ENCODE results near the gene ORM1. TPM values are rescaled to one million over a fixed set of nuclear protein-coding genes. Genes with fewer than 3 reads are reported as not detected.

ORM1 gene
- total RNA-seq, 4 donors from 2014 or later: 1.6 TPM; not detected in 3

GRCh38 chr9:114302727-114303126, 20.2 kb upstream of the ORM1 start:
- H3K27me3 ChIP-seq: peaks cover 5% of the 10 kb centered on the region
- 65% methylated on average over 6 of the region's 6 CpGs; no CpG with 5 or more reads in 1 of the 2 donors for WGBS, 2 donors (ENCODE audit: low coverage in 1 of 2)
- no peak for ATAC-seq
- TF ChIP-seq CTCF (IDR thresholded peaks at IDR 0.05) (no peak), EP300 (IDR thresholded peaks at IDR 0.05) (no peak), POLR2A (IDR thresholded peaks at IDR 0.05) (no peak), POLR2AphosphoS5 (IDR thresholded peaks at IDR 0.05) (no peak)
- H3K36me3 ChIP-seq: peaks cover 0 to 17% of the 10 kb centered on the region in 2 donors
- H3K4me1 ChIP-seq: peaks cover 0 to 10% (median 0%) of the 10 kb centered on the region in 3 donors
- no peaks in the 10 kb centered on the region for H3K9me3 ChIP-seq
- H3K27ac ChIP-seq: no peak overlapping the region
- H3K4me3 ChIP-seq: no peak overlapping the region

- peaks cover 0 to 17% of the 10 kb centered on the region in 2 donors for H3K36me3 ChIP-seq
- no peak overlapping the region for H3K4me3 ChIP-seq
- no peak overlapping the region for H3K27ac ChIP-seq
- WGBS, 2 donors (ENCODE audit: low coverage in 1 of 2): 30 to 100% methylated on average over 1 to 2 of the region's 5 CpGs
- peaks cover 0 to 10% (median 0%) of the 10 kb centered on the region in 3 donors for H3K4me1 ChIP-seq
- ATAC-seq: no peak
- H3K27me3 ChIP-seq: peaks cover 5% of the 10 kb centered on the region
- H3K9me3 ChIP-seq: no peaks in the 10 kb centered on the region
- TF ChIP-seq POLR2A (IDR thresholded peaks at IDR 0.05): no peak
- no peak for TF ChIP-seq POLR2AphosphoS5 (IDR thresholded peaks at IDR 0.05)
- no peak for TF ChIP-seq CTCF (IDR thresholded peaks at IDR 0.05)
- TF ChIP-seq EP300 (IDR thresholded peaks at IDR 0.05): no peak
Measured at GRCh38 chr9:114303571-114303970, 19.3 kb upstream of the ORM1 start.

GRCh38 chr9:114303977-114304376, 18.9 kb upstream of the ORM1 start:
- Histone ChIP-seq H3K4me1 (peaks cover 0 to 10% (median 0%) of the 10 kb centered on the region in 3 donors), H3K36me3 (peaks cover 0 to 17% of the 10 kb centered on the region in 2 donors), H3K4me3 (no peak overlapping the region), H3K9me3 (no peaks in the 10 kb centered on the region), H3K27me3 (peaks cover 5% of the 10 kb centered on the region), H3K27ac (no peak overlapping the region)
- no peak for ATAC-seq
- 93% methylated on average over 3 of the region's 4 CpGs; no CpG with 5 or more reads in 1 of the 2 donors for whole genome bisulfite sequencing, 2 donors (ENCODE audit: low coverage in 1 of 2)
- TF ChIP-seq EP300 (IDR thresholded peaks at IDR 0.05) (no peak), CTCF (IDR thresholded peaks at IDR 0.05) (no peak), POLR2AphosphoS5 (IDR thresholded peaks at IDR 0.05) (no peak), POLR2A (IDR thresholded peaks at IDR 0.05) (no peak)

GRCh38 chr9:114304416-114305188, 18.3 kb upstream of the ORM1 start:
- TF ChIP-seq POLR2A (IDR thresholded peaks at IDR 0.05) (no peak), POLR2AphosphoS5 (IDR thresholded peaks at IDR 0.05) (no peak), EP300 (IDR thresholded peaks at IDR 0.05) (no peak), CTCF (IDR thresholded peaks at IDR 0.05) (no peak)
- Histone ChIP-seq H3K4me1 (peaks cover 0 to 10% (median 0%) of the 10 kb centered on the region in 3 donors), H3K9me3 (no peaks in the 10 kb centered on the region), H3K36me3 (peaks cover 0 to 17% of the 10 kb centered on the region in 2 donors), H3K4me3 (no peak overlapping the region), H3K27ac (no peak overlapping the region), H3K27me3 (peaks cover 5% of the 10 kb centered on the region)
- WGBS, 2 donors (ENCODE audit: low coverage in 1 of 2): 91 to 92% methylated on average over 2 to 5 of the region's 10 CpGs
- ATAC-seq: no peak

GRCh38 chr9:114307899-114308267, 15.0 kb upstream of the ORM1 start:
- Histone ChIP-seq H3K36me3 (peaks cover 0 to 5% of the 10 kb centered on the region in 2 donors), H3K9me3 (no peaks in the 10 kb centered on the region), H3K27ac (no peak overlapping the region), H3K4me1 (peaks cover 0 to 10% (median 0%) of the 10 kb centered on the region in 3 donors), H3K27me3 (peaks cover 5% of the 10 kb centered on the region), H3K4me3 (no peak overlapping the region)
- TF ChIP-seq CTCF (IDR thresholded peaks at IDR 0.05): no peak
- no peak for TF ChIP-seq POLR2A (IDR thresholded peaks at IDR 0.05)
- no peak for TF ChIP-seq EP300 (IDR thresholded peaks at IDR 0.05)
- no peak for TF ChIP-seq POLR2AphosphoS5 (IDR thresholded peaks at IDR 0.05)
- WGBS, 2 donors (ENCODE audit: low coverage in 1 of 2): 86 to 93% methylated on average over 6 of the region's 6 CpGs
- ATAC-seq: no peak
